Motor neuron (in vitro differentiated cells): Measurements from ENCODE around the gene TFDP2. TPM values are rescaled to one million over a fixed set of nuclear protein-coding genes. Genes with fewer than 3 reads are reported as not detected.
A peak's percentile ranks its signal among the peaks of the same experiment; 100 is the strongest.

Source experiments
- ATAC-seq, 8 experiments: fragments of 200-7000 bp; cut with Tn5 transposase; replicated peaks in 6 of 8; 2 replicates each; pipeline ENCODE4 v1.8.0; 2021; ENCODE audit warnings: mild to moderate bottlenecking in 8 of 8, moderate library complexity in 8 of 8
- H3K27ac ChIP-seq, 2 donors: fragments of 250-450 bp; sonication (Bioruptor Pico); 2 replicates each; pipeline ENCODE4 v1.9.0; 2021; ENCODE audit warnings: antibody characterized with exemption in 2 of 2, mild to moderate bottlenecking in 2 of 2, moderate library complexity in 1 of 2
- H3K4me1 ChIP-seq, 2 donors: fragments of 250-450 bp; sonication (Bioruptor Pico); replicated peaks in 1 of 2; 2 replicates each; pipeline ENCODE4 v1.6.1; 2021; ENCODE audit warnings: antibody characterized with exemption in 2 of 2, mild to moderate bottlenecking in 2 of 2, moderate library complexity in 1 of 2
- H3K4me3 ChIP-seq, 5 donors: fragments of 250-450 bp; sonication (Bioruptor Pico); 2 replicates each; pipeline ENCODE4 v1.9.0; 2021; ENCODE audit warnings: antibody characterized with exemption in 5 of 5, mild to moderate bottlenecking in 5 of 5, moderate library complexity in 4 of 5
- WGBS, 10 experiments: fragments of 450-650 bp; shearing (Covaris generic); methylation state at CpG; one replicate each; pipeline ENCODE4 v1.0.0; 2022; 5-methylcytosine and 5-hydroxymethylcytosine counted together
- in situ Hi-C, 9 experiments: fragments of 400-800 bp; cut with MboI; loops; one replicate each; pipeline ENCODE4 v1.15.0; 2021; ENCODE audit warnings: low sequenced_read_pairs in 9 of 9, low pct_unique_long_range_greater_than_20kb in 2 of 9; ENCODE audit not compliant: unreplicated experiment in 9 of 9
- total RNA-seq, 8 experiments: library from RNA; unstranded; fragments of 300-600 nt; gene quantifications; 2 replicates each; pipeline versions ENCODE4 v1.2.3 to v1.2.4, GENCODE V29; 2022

Gene TFDP2, protein sequence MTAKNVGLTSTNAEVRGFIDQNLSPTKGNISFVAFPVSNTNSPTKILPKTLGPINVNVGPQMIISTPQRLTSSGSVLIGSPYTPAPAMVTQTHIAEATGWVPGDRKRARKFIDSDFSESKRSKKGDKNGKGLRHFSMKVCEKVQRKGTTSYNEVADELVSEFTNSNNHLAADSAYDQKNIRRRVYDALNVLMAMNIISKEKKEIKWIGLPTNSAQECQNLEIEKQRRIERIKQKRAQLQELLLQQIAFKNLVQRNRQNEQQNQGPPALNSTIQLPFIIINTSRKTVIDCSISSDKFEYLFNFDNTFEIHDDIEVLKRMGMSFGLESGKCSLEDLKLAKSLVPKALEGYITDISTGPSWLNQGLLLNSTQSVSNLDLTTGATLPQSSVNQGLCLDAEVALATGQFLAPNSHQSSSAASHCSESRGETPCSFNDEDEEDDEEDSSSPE
- total RNA-seq: 10 to 100 TPM; 25.7 to 69.0 (median 30.3) TPM

DNA sequence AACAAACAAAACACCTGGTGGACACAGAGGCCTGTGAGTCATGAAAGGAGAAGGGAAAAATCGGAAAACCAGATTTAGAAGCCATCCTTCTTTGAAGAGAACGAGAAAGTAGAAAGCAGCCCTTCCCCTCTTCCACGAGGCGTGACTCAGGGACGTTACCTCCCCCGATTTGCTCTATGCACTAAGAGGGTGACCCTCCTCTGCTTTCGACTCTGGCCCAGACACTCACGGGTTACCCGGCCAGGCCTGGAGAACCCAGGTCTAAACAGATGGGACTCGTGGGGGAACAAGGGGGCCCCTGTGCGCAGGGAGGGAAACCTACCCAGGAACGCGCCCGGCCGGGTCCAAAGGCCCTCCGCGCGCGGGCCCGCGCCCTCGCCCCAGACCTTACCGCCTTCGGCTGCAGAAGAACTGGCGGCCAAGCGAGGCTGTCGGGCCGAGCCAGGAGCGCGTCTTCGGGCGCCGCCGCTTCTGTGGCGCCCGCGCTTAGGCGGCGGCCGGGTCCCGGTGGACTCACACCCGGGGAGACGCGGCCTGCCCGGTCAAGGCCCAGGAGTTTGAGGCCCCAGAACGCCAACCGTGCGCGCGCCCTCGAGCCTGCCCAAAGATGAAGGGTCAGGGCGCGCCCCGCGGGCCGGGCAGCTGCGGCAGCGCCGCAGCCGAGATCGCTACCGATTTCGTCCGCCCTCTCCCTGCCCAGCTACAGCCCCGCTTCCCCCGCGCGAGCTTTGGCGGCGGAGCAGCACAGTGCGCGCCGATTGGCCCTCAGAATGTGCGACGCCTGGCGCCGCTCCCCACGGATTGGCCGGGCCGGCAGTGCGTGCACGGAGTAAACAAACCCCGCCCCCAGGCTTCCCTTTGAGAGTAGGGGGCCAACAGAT, at the start of gene TFDP2:
TSS of gene TFDP2 (minus strand) at position 753 of the 881 bp plus-strand sequence. CDS start 47,795 bp downstream, outside the sequence.
- Histone ChIP-seq H3K4me1 (peaks cover 0 to 10% of the 10 kb centered on the region in 2 donors), H3K27ac (peak within 1 kb of the TSS; percentile 30 to 56), H3K4me3 (peak within 1 kb of the TSS; percentile 59 to 84 (median 78))
- in situ Hi-C loops: loop anchor here in 2 of 9 experiments (25.0 kb wide), 1 partner anchor 138 kb away; no protein-coding TSS in a partner anchor
- peak; percentile 93 to 99 (median 99) for ATAC-seq
- WGBS, 10 experiments: 0 to 14% (median 0%) methylated on average over 1 to 11 of the region's 83 CpGs; no CpG with 5 or more reads in 2 of the 10 experiments

GRCh38 chr3:142188846-142189245, 39.5 kb upstream of the TFDP2 start:
- Histone ChIP-seq H3K4me1 (no peaks in the 10 kb centered on the region), H3K27ac (no peak overlapping the region), H3K4me3 (no peak overlapping the region)
- peak in 1 of 8 experiments; percentile 43 for ATAC-seq
- in situ Hi-C loops: no loop called here

DNA sequence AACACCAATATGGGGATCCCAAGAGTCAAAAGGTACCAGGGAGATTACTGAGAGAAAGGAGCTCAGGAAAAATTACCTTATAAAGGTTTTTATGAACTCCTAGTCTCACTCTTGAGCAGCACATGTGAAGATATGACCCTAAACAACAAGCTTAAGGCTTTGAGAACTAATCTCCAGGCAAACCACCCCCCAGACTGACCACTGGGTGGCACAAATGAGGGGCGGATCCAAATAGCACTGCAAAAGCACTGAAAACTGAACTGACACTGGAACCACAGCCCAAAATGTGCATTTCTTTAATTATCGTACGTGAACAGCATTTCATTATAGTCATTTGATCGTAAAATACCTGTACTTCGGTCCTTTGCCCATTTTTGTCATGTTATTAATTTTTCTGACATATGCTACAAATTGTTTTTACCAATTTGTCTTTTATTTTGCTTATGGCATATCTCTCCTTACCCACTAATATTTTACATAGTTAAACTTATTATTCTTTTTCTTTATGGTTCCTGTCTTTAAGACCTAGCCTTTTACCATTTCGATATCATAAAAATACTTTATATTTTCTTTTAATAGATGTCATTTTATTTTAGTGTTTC, 31.5 kb upstream of the TFDP2 start:
- in situ Hi-C loops: no loop called here
- Histone ChIP-seq H3K4me3 (no peak overlapping the region), H3K27ac (no peak overlapping the region), H3K4me1 (no peaks in the 10 kb centered on the region)
- peak in 3 of 8 experiments; percentile 42 to 62 (median 45) for ATAC-seq
- 66 to 96% (median 90%) methylated on average over 5 to 6 of the region's 6 CpGs for WGBS, 10 experiments

GRCh38 chr3:142175478-142175877, 26.1 kb upstream of the TFDP2 start:
- 80 to 100% (median 100%) methylated on average over 1 of the region's 1 CpG; no CpG with 5 or more reads in 3 of the 10 experiments for WGBS, 10 experiments
- ATAC-seq: no peak
- H3K4me1 ChIP-seq: no peaks in the 10 kb centered on the region
- in situ Hi-C loops: no loop called here
- no peak overlapping the region for H3K27ac ChIP-seq
- no peak overlapping the region for H3K4me3 ChIP-seq

GRCh38 chr3:142174559-142174958, 25.2 kb upstream of the TFDP2 start:
- Histone ChIP-seq H3K27ac (no peak overlapping the region), H3K4me3 (no peak overlapping the region), H3K4me1 (no peaks in the 10 kb centered on the region)
- WGBS, 10 experiments: 43 to 100% (median 89%) methylated on average over 1 to 2 of the region's 2 CpGs
- ATAC-seq: no peak
- in situ Hi-C loops: no loop called here

DNA sequence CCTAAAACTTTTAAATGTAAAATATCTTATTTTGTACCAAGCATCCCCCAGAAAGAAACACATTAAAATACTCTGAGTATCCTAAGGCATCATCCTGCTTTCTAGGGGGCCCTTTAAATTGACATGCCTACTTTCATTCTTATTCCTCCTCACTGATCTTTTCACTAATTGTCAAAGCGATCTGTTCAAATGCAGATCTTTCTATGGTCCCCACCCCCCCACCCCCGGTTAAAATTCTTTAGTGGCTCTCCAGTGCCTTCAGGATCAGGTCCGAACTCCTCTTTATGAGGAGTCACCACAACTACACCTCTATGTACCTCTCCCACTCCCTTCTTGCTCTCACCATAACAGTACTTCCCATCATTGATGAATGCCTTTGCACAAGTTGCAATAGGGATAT, 19.2 kb upstream of the TFDP2 start:
- in situ Hi-C loops: no loop called here
- H3K4me1 ChIP-seq: no peaks in the 10 kb centered on the region
- no peak overlapping the region for H3K4me3 ChIP-seq
- H3K27ac ChIP-seq: no peak overlapping the region
- ATAC-seq: no peak
- WGBS, 10 experiments: 33 to 60% (median 40%) methylated on average over 1 of the region's 3 CpGs; no CpG with 5 or more reads in 7 of the 10 experiments

DNA sequence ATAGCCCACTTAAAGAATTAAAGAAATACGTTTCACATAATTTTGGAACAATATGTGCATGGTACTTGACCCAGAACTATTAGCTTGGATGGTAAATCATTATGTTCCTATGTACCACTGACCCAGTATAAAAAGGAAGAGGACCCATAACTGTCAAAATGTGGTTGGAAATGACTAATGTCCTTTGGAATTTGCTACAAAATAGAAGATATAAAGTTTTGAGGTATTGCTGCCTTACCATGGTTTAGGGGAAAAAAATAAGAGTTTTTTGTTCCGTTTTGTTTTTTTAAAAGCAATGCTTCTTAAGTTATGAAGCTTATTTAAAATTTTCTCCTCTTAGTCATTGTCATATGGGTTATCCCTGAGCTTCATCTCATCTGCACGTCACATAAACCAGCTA, 15.8 kb upstream of the TFDP2 start:
- 76 to 100% (median 94%) methylated on average over 2 to 3 of the region's 3 CpGs for WGBS, 10 experiments
- Histone ChIP-seq H3K27ac (no peak overlapping the region), H3K4me3 (no peak overlapping the region), H3K4me1 (no peaks in the 10 kb centered on the region)
- no peak for ATAC-seq
- in situ Hi-C loops: no loop called here

GRCh38 chr3:142159083-142159740, 9.9 kb upstream of the TFDP2 start:
- no peak overlapping the region for H3K27ac ChIP-seq
- in situ Hi-C loops: no loop called here
- no peaks in the 10 kb centered on the region for H3K4me1 ChIP-seq
- ATAC-seq: no peak
- no peak overlapping the region for H3K4me3 ChIP-seq
- 62 to 100% (median 86%) methylated on average over 1 to 4 of the region's 4 CpGs for WGBS, 10 experiments

DNA sequence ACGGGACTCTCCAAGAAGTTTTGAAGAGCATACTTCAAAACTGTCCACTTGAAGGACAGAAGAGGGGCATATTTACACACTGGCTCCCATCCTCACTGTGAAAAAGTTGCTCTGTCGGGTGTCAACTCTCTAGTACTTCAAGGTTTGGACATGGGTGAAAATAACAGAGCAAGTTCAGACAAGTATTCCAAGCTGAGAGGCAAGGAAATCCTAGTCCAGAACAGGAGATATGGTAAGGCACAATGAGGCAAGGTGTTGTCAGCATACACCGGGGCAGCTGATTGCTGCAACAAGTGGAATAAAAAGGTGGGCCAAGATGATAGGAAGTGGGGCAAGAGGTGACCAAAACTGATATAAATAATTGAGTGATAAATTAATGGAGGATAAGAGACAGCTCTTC, 4.8 kb upstream of the TFDP2 start:
- in situ Hi-C loops: no loop called here
- WGBS, 10 experiments: 33 to 100% (median 85%) methylated on average over 1 to 3 of the region's 3 CpGs; no CpG with 5 or more reads in 1 of the 10 experiments
- Histone ChIP-seq H3K4me1 (no peaks in the 10 kb centered on the region), H3K27ac (no peak overlapping the region), H3K4me3 (no peak overlapping the region)
- no peak for ATAC-seq

- Histone ChIP-seq H3K27ac (no peak overlapping the region), H3K4me3 (no peak overlapping the region), H3K4me1 (peaks cover 0 to 6% of the 10 kb centered on the region in 2 donors)
- WGBS, 10 experiments: 27 to 100% (median 36%) methylated on average over 1 to 3 of the region's 3 CpGs; no CpG with 5 or more reads in 3 of the 10 experiments
- ATAC-seq: no peak
- in situ Hi-C loops: no loop called here
Measured at GRCh38 chr3:142152384-142152783, 3.0 kb upstream of the TFDP2 start.

- 86 to 100% (median 100%) methylated on average over 1 of the region's 1 CpG; no CpG with 5 or more reads in 6 of the 10 experiments for WGBS, 10 experiments
- H3K4me1 ChIP-seq: peaks cover 0 to 10% of the 10 kb centered on the region in 2 donors
- H3K4me3 ChIP-seq: no peak overlapping the region
- ATAC-seq: no peak
- in situ Hi-C loops: no loop called here
- H3K27ac ChIP-seq: no peak overlapping the region
Measured at GRCh38 chr3:142151828-142152227, 2.5 kb upstream of the TFDP2 start.

- Histone ChIP-seq H3K4me3 (no peak overlapping the region), H3K4me1 (peaks cover 0 to 10% of the 10 kb centered on the region in 2 donors), H3K27ac (no peak overlapping the region)
- ATAC-seq: no peak
- 34 to 96% (median 63%) methylated on average over 2 to 3 of the region's 3 CpGs; no CpG with 5 or more reads in 1 of the 10 experiments for WGBS, 10 experiments
- in situ Hi-C loops: no loop called here
Measured at GRCh38 chr3:142151240-142151639, 1.9 kb upstream of the TFDP2 start.
